ENCODE results near the gene MS4A4E.

Gene MS4A4E

DNA sequence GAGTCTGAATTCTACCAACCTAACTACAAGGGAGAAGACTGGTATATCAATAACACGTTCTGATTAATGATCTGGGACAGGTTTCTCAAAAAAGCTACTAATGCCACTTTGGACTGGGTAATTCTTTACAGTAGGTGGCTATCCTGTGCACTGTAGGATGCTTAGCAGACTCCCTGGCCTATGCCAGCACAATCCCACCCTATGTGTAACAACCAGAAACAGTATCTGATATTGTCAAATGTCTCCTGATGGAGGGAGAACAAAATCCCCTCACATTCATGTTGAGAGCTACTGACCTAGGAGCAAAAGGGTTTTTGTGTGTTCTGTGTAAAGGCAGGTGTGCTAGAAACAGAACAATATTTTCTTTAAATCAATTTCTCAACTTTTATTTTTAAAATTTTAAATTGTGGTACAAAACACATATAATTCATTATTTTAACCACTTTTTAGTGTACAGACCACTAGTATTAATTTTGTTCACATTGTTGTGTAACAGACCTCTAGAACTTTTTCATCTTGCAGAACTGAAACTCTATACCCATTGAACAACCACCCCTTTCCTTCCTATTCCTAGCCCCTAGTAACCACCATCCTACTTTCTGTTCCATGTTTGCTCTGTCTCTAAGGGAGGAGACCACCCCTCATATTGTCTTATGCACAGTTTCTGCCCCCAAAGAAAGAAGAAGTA lies 58.0 kb downstream of the MS4A4E start:
- no peak for TF ChIP-seq FOXM1 (IDR thresholded peaks at IDR 0.05; ENCODE audit: borderline replicate concordance, low read depth)
- no peak for TF ChIP-seq NFIC (IDR thresholded peaks at IDR 0.05)
- no peak for TF ChIP-seq CEBPB (IDR thresholded peaks at IDR 0.05)
- no peak for TF ChIP-seq TCF12 (IDR thresholded peaks at IDR 0.05; ENCODE audit: low read depth)

DNA sequence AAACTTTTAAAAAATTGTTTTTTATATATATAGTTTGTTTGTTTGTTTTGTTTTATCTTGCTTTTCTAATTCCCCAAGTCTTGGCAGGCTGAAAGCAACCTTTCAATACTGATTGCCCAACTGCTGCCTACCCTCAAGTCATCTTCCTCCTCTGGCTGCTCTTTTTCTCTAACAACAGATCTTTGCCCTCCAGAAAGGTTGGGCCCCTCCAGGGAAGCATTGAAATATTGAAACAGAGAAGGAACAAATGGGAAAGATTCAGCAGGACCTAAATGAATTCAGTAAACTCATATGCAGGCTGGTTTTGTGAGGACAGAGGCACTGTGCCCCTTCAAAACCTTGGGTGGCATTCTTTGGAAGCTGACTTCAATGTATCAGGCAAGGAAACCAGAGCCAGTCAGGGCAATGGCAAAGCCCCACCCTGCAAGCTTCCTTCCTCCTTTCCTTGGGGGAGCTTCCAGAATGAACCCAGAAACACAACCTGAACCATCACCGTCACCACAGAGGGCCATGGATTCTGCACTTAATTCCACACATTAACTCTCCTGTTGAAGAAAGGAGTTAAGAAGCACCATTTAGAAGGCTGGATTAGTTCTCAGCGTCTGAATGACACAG lies 59.2 kb downstream of the MS4A4E start:
- TF ChIP-seq CREB1 (IDR thresholded peaks at IDR 0.05; ENCODE audit: low read depth), result no peak
- TF ChIP-seq FOXM1 (IDR thresholded peaks at IDR 0.05; ENCODE audit: borderline replicate concordance, low read depth), result no peak
- TF ChIP-seq, protein P1, sequence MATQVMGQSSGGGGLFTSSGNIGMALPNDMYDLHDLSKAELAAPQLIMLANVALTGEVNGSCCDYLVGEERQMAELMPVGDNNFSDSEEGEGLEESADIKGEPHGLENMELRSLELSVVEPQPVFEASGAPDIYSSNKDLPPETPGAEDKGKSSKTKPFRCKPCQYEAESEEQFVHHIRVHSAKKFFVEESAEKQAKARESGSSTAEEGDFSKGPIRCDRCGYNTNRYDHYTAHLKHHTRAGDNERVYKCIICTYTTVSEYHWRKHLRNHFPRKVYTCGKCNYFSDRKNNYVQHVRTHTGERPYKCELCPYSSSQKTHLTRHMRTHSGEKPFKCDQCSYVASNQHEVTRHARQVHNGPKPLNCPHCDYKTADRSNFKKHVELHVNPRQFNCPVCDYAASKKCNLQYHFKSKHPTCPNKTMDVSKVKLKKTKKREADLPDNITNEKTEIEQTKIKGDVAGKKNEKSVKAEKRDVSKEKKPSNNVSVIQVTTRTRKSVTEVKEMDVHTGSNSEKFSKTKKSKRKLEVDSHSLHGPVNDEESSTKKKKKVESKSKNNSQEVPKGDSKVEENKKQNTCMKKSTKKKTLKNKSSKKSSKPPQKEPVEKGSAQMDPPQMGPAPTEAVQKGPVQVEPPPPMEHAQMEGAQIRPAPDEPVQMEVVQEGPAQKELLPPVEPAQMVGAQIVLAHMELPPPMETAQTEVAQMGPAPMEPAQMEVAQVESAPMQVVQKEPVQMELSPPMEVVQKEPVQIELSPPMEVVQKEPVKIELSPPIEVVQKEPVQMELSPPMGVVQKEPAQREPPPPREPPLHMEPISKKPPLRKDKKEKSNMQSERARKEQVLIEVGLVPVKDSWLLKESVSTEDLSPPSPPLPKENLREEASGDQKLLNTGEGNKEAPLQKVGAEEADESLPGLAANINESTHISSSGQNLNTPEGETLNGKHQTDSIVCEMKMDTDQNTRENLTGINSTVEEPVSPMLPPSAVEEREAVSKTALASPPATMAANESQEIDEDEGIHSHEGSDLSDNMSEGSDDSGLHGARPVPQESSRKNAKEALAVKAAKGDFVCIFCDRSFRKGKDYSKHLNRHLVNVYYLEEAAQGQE (IDR thresholded peaks at IDR 0.05; ENCODE audit: low read depth), result no peak
- no peak for TF ChIP-seq TEAD4 (IDR thresholded peaks at IDR 0.05)
- TF ChIP-seq YY1 (IDR thresholded peaks at IDR 0.05; ENCODE audit: low read depth), result no peak
- TF ChIP-seq, protein P2, sequence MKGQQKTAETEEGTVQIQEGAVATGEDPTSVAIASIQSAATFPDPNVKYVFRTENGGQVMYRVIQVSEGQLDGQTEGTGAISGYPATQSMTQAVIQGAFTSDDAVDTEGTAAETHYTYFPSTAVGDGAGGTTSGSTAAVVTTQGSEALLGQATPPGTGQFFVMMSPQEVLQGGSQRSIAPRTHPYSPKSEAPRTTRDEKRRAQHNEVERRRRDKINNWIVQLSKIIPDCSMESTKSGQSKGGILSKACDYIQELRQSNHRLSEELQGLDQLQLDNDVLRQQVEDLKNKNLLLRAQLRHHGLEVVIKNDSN (IDR thresholded peaks at IDR 0.05), result no peak
- no peak for TF ChIP-seq TAF1 (IDR thresholded peaks at IDR 0.05; ENCODE audit: low read depth)
- TF ChIP-seq, protein P3, sequence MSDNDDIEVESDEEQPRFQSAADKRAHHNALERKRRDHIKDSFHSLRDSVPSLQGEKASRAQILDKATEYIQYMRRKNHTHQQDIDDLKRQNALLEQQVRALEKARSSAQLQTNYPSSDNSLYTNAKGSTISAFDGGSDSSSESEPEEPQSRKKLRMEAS (IDR thresholded peaks at IDR 0.05), result no peak
- TF ChIP-seq CEBPB (IDR thresholded peaks at IDR 0.05), result no peak
- no peak for TF ChIP-seq RAD21 (IDR thresholded peaks at IDR 0.05; ENCODE audit: low read depth)
- TF ChIP-seq ZBTB7A (IDR thresholded peaks at IDR 0.05; ENCODE audit: low read depth), result no peak
- TF ChIP-seq NFIC (IDR thresholded peaks at IDR 0.05), result no peak
- TF ChIP-seq EGR1 (IDR thresholded peaks at IDR 0.05), result no peak
- TF ChIP-seq EP300 (IDR thresholded peaks at IDR 0.05; ENCODE audit: borderline replicate concordance), result no peak
- TF ChIP-seq TCF12 (IDR thresholded peaks at IDR 0.05; ENCODE audit: low read depth), result no peak

DNA sequence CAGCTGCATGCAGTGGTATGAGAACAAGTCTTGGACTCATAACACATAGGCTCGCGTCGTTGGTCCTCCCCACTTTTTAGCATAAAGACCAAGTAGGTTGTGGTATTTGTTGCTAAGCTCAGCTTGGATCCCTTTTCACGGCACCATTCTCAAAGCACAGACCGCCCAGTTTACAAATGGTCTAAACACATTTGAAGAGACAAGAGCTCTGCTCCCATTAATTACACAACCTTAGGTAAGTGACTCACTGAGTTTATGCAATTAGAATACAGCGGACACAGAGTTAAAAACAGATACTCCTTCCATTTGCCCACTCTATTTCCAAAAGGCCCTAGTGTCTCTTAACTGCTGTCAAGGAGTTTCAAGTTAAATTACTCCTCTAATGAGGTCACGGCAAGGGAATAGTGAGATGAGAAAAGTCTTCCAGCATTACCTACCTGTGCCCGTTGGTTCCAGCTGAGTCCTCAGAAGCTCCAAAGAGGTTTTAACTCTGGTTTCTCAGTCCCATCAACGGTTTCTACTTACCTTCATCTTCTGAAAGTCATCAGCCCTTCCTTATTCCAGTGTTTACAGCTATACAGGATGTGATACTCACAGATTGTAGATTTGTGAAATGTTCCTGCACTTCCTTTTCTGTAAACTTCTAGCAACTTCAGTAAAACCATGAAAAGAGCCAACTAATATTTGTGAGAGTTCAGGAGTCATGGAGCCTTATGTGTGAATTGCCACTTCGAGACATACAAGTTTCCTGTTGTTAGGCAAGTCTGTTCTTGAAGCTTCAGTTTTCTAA lies 60.2 kb downstream of the MS4A4E start, which contains the start of gene MS4A6A:
Gene MS4A6A (minus strand): TSS at position 543 of the 790 bp plus-strand sequence. CDS start 1,356 bp downstream, outside the sequence.
- TF ChIP-seq YY1 (IDR thresholded peaks at IDR 0.05; ENCODE audit: low read depth), result no peak
- no peak for TF ChIP-seq EGR1 (IDR thresholded peaks at IDR 0.05)
- TF ChIP-seq, protein P2 (IDR thresholded peaks at IDR 0.05), result no peak
- TF ChIP-seq CREB1 (IDR thresholded peaks at IDR 0.05; ENCODE audit: low read depth), result no peak
- TF ChIP-seq TCF12 (IDR thresholded peaks at IDR 0.05; ENCODE audit: low read depth), result no peak
- no peak for TF ChIP-seq ZBTB7A (IDR thresholded peaks at IDR 0.05; ENCODE audit: low read depth)
- TF ChIP-seq, protein P1 (IDR thresholded peaks at IDR 0.05; ENCODE audit: low read depth), result no peak
- TF ChIP-seq TEAD4 (IDR thresholded peaks at IDR 0.05), result no peak

DNA sequence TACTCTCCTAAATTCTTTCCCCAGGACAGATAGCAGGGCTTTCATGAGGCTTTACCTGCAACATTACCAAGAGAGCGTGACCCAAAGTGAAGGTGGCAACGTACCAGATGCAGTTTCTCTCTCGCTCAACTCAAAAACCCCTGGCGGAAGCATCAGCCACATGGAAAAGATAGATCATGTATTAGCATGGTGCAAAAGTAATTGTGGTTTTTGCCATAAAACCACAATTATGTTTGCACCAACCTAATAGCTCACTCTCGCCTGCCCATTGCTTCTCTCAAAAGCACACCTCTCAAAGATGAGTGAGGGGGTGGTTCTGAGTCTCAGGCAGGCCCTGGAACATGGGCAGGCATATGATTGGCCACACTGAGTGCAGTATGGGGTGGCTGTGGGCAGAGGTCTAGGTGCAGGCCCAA lies 67.1 kb downstream of the MS4A4E start:
- no peak for TF ChIP-seq EP300 (IDR thresholded peaks at IDR 0.05; ENCODE audit: borderline replicate concordance)
- no peak for TF ChIP-seq CEBPB (IDR thresholded peaks at IDR 0.05)
- TF ChIP-seq EGR1 (IDR thresholded peaks at IDR 0.05), result no peak
- no peak for TF ChIP-seq ZBTB7A (IDR thresholded peaks at IDR 0.05; ENCODE audit: low read depth)
- TF ChIP-seq, protein P3 (IDR thresholded peaks at IDR 0.05), result no peak
- no peak for TF ChIP-seq RAD21 (IDR thresholded peaks at IDR 0.05; ENCODE audit: low read depth)
- no peak for TF ChIP-seq CREB1 (IDR thresholded peaks at IDR 0.05; ENCODE audit: low read depth)
- TF ChIP-seq YY1 (IDR thresholded peaks at IDR 0.05; ENCODE audit: low read depth), result no peak
- TF ChIP-seq, protein P2 (IDR thresholded peaks at IDR 0.05), result no peak
- TF ChIP-seq, protein P1 (IDR thresholded peaks at IDR 0.05; ENCODE audit: low read depth), result no peak
- no peak for TF ChIP-seq TCF12 (IDR thresholded peaks at IDR 0.05; ENCODE audit: low read depth)
